ENCODE data around the gene CHRDL2. TPM values are rescaled to one million over a fixed set of nuclear protein-coding genes. Genes with fewer than 3 reads are reported as not detected.
"Not testable (repeated sequence)": the region's sequence is repeated elsewhere in the genome, so short reads cannot be mapped to it uniquely, and the experiment has no call there.

The CHRDL2 gene
- total and polyA plus RNA-seq, 2 experiments from 2014 or later: not detected

DNA sequence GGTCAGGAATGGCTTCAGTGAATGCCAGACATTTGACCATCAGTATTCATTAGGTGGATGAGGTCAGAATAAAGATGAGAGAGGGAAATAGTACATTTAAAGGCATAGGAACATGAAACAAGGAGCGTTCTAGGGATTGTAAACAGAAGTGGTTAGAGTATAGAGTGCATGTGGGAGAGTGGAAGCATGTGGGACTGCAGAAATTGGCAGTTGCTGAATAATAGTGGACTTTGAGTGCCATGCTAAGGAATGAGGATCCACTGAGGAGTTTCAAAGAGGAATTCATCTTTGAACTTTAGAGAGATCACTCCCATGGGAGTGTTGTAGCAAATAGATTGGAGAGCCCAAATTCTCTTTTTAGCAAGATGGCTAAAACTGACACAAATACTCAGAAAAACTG, 25.3 kb upstream of the CHRDL2 start:
- Histone ChIP-seq H3K4me1 (ENCODE audit: insufficient read depth) (peaks cover 30% of the 10 kb centered on the region), H4K20me1 (ENCODE audit: insufficient read depth) (no peaks in the 10 kb centered on the region), H3K4me2 (ENCODE audit: unreplicated experiment) (peak overlapping the region; percentile 64), H3K79me2 (ENCODE audit: insufficient read depth) (peaks cover 49% of the 10 kb centered on the region), H3K27me3 (replicated peaks; ENCODE audit: insufficient read depth) (no peaks in the 10 kb centered on the region), H3K9me3 (ENCODE audit: low read depth) (no peaks in the 10 kb centered on the region), H3K9me2 (ENCODE audit: insufficient read depth) (no peaks in the 10 kb centered on the region), H3K27ac (0 out of 2 replicates have a peak overlapping the region, but pooled peaks have one; percentile 66), H3F3A (ENCODE audit: insufficient read depth) (peaks cover 35% of the 10 kb centered on the region), H3K9ac (no peak overlapping the region), H2AFZ (no peak overlapping the region), H3K36me3 (ENCODE audit: low read depth) (no peaks in the 10 kb centered on the region), H3K4me3 (no peak overlapping the region)
- TF ChIP-seq EZH2 (IDR thresholded peaks at IDR 0.05; ENCODE audit: insufficient read depth, poor library complexity, severe bottlenecking) (no peak), EZH2phosphoT487 (IDR thresholded peaks at IDR 0.05; ENCODE audit: insufficient read depth, low read depth) (no peak)
- WGBS, 2 experiments (ENCODE audit: low coverage in 1 of 2, low lambda C conversion rate in 2 of 2, missing lambda C conversion rate in 2 of 2): 89 to 96% methylated on average over 1 of the region's 1 CpG
- no peak for DNase-seq
- in situ Hi-C loops (cut with MboI): no loop called here

DNA sequence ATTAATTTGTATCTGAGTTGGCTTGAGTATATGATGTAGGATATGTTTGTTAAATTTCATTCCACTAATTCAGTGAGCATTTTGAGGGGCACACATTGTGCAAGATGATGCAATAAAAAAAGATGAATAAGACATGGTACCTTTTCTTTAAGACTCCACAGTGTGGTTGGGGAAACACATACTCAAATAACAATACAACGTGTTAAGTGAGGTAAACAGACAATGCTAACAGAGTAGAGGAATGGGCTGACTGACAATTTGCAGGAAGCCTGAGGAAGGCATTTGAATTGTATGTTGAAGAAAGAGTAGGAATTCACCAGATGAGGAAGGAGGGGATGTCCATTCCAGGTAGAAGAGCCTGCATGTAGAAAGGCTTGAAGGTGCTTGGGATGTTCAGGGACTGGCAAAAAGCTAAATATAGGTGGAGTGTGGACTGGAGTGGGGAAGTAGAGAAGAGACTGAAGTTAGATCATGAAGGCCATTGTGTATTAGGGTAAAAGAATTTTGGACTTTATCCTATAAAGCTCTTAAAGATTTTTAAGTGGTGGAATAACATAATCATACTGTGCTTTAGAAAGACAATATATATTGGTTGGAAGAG, 24.3 kb upstream of the CHRDL2 start:
- H3K4me1 ChIP-seq (ENCODE audit: insufficient read depth): peaks cover 37% of the 10 kb centered on the region
- 3 to 7% methylated on average over 1 of the region's 1 CpG for WGBS, 2 experiments (ENCODE audit: low coverage in 1 of 2, low lambda C conversion rate in 2 of 2, missing lambda C conversion rate in 2 of 2)
- peak; percentile 16 for DNase-seq
- no peaks in the 10 kb centered on the region for H3K27me3 ChIP-seq (replicated peaks; ENCODE audit: insufficient read depth)
- peaks cover 39% of the 10 kb centered on the region for H3F3A ChIP-seq (ENCODE audit: insufficient read depth)
- H2AFZ ChIP-seq: no peak overlapping the region
- peak overlapping the region; percentile 66 for H3K27ac ChIP-seq
- TF ChIP-seq EZH2 (IDR thresholded peaks at IDR 0.05; ENCODE audit: insufficient read depth, poor library complexity, severe bottlenecking) (no peak), EZH2phosphoT487 (IDR thresholded peaks at IDR 0.05; ENCODE audit: insufficient read depth, low read depth) (no peak)
- in situ Hi-C loops (cut with MboI): no loop called here
- H3K9ac ChIP-seq: peak overlapping the region; percentile 33; the same call in 1 of the 2 replicates
- H3K79me2 ChIP-seq (ENCODE audit: insufficient read depth): peaks cover 60% of the 10 kb centered on the region
- H3K9me2 ChIP-seq (ENCODE audit: insufficient read depth): no peaks in the 10 kb centered on the region
- no peaks in the 10 kb centered on the region for H3K9me3 ChIP-seq (ENCODE audit: low read depth)
- no peaks in the 10 kb centered on the region for H3K36me3 ChIP-seq (ENCODE audit: low read depth)
- H3K4me3 ChIP-seq: peak overlapping the region; percentile 52
- H3K4me2 ChIP-seq (ENCODE audit: unreplicated experiment): peak overlapping the region; percentile 64
- H4K20me1 ChIP-seq (ENCODE audit: insufficient read depth): no peaks in the 10 kb centered on the region

DNA sequence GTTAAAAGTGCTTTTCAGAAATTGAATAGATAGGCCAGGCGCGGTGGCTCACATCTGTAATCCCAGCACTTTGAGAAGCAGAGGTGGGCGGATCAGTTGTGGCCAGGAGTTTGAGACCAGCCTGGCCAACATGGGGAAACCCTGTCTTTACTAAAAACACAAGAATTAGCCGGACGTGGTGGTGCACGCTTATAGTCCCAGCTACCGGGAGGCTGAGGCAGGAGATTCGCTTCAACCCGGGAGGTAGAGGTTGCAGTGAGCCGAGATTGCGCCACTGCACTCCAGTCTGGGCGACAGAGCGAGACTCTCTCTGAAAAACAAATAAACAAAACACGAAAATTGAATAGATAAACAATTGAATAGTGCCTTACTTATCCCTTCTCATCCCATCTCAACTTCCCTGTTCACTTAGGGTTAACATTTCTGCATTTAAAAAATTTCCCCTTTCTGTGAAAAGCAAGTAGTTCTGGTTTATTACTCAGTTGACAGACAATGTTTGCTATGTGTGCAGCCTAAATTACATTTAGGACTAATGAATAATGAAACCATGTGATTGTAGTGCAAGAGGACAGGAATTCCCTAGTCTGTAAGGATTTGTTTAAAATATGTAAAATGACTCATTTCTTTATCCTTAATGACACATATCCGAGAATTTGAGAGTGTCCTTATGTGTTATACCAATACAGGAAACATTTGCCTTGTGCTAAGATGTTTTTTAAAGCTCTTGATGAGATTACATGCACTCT, 23.5 kb upstream of the CHRDL2 start:
- H3K9me2 ChIP-seq (ENCODE audit: insufficient read depth): no peaks in the 10 kb centered on the region
- H4K20me1 ChIP-seq (ENCODE audit: insufficient read depth): no peaks in the 10 kb centered on the region
- in situ Hi-C loops (cut with MboI): no loop called here
- peak overlapping the region; percentile 66 for H3K27ac ChIP-seq
- peak overlapping the region; percentile 52 for H3K4me3 ChIP-seq
- peak overlapping the region; percentile 33; the same call in 1 of the 2 replicates for H3K9ac ChIP-seq
- TF ChIP-seq EZH2phosphoT487 (IDR thresholded peaks at IDR 0.05; ENCODE audit: insufficient read depth, low read depth) (no peak), EZH2 (IDR thresholded peaks at IDR 0.05; ENCODE audit: insufficient read depth, poor library complexity, severe bottlenecking) (no peak)
- no peaks in the 10 kb centered on the region for H3K9me3 ChIP-seq (ENCODE audit: low read depth)
- H3K79me2 ChIP-seq (ENCODE audit: insufficient read depth): peaks cover 65% of the 10 kb centered on the region
- H2AFZ ChIP-seq: no peak overlapping the region
- H3K27me3 ChIP-seq (replicated peaks; ENCODE audit: insufficient read depth): no peaks in the 10 kb centered on the region
- peak; percentile 91 for DNase-seq
- H3K4me2 ChIP-seq (ENCODE audit: unreplicated experiment): peak overlapping the region; percentile 64
- peaks cover 39% of the 10 kb centered on the region for H3F3A ChIP-seq (ENCODE audit: insufficient read depth)
- peaks cover 37% of the 10 kb centered on the region for H3K4me1 ChIP-seq (ENCODE audit: insufficient read depth)
- no peaks in the 10 kb centered on the region for H3K36me3 ChIP-seq (ENCODE audit: low read depth)
- WGBS, 2 experiments (ENCODE audit: low coverage in 1 of 2, low lambda C conversion rate in 2 of 2, missing lambda C conversion rate in 2 of 2): 70 to 73% methylated on average over 15 of the region's 15 CpGs

DNA sequence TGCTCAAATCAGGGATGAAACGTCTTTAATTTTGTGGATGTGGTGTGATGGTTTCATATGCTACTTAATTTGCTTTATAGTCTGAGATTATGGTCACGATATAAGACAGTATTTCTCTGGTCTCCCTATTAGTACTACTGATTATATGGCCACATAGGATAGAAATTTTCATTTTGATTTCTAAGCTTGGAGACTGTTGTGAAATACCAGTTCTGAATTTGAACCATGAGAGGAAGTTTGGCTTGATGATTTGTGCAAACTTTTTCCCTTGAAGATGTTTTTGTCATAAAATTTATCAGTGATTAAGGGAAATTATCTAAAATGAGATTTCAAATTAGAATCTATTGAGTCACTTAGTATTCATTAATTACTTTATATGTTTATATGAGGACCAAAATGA, 20.1 kb upstream of the CHRDL2 start:
- no peaks in the 10 kb centered on the region for H3K36me3 ChIP-seq (ENCODE audit: low read depth)
- no peaks in the 10 kb centered on the region for H3K27me3 ChIP-seq (replicated peaks; ENCODE audit: insufficient read depth)
- no peak overlapping the region for H3K27ac ChIP-seq
- no peaks in the 10 kb centered on the region for H4K20me1 ChIP-seq (ENCODE audit: insufficient read depth)
- no peaks in the 10 kb centered on the region for H3K9me2 ChIP-seq (ENCODE audit: insufficient read depth)
- no peaks in the 10 kb centered on the region for H3K9me3 ChIP-seq (ENCODE audit: low read depth)
- H3K4me1 ChIP-seq (ENCODE audit: insufficient read depth): peaks cover 34% of the 10 kb centered on the region
- no peak for TF ChIP-seq EZH2phosphoT487 (IDR thresholded peaks at IDR 0.05; ENCODE audit: insufficient read depth, low read depth)
- peaks cover 66% of the 10 kb centered on the region for H3K79me2 ChIP-seq (ENCODE audit: insufficient read depth)
- H3K4me2 ChIP-seq (ENCODE audit: unreplicated experiment): no peak overlapping the region
- H3K9ac ChIP-seq: no peak overlapping the region
- no peak for DNase-seq
- no peak overlapping the region for H3K4me3 ChIP-seq
- no peak overlapping the region for H2AFZ ChIP-seq
- 77 to 86% methylated on average over 2 of the region's 2 CpGs for WGBS, 2 experiments (ENCODE audit: low coverage in 1 of 2, low lambda C conversion rate in 2 of 2, missing lambda C conversion rate in 2 of 2)
- H3F3A ChIP-seq (ENCODE audit: insufficient read depth): peaks cover 35% of the 10 kb centered on the region
- in situ Hi-C loops (cut with MboI): no loop called here

DNA sequence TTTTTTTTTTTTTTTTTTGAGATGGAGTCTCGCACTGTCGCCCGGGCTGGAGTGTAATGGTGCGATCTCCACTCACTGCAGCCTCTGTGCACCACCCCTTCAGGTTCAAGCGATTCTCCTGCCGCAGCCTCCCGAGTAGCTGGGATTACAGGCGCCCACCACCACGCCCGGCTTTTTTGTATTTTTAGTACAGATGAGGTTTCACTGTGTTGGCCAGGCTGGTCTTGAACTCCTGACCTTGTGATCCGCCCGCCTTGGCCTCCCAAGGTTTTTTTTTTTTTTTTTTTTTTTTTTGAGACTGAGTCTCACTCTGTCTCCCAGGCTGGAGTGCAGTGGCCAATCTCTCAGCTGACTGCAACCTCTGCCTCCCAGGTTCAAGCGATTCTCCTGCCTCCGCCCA, 19.4 kb upstream of the CHRDL2 start:
- H3K9me3 ChIP-seq (ENCODE audit: low read depth); H2AFZ ChIP-seq; H3K9ac ChIP-seq; DNase-seq; H3K27ac ChIP-seq; H3K36me3 ChIP-seq (ENCODE audit: low read depth); H3K9me2 ChIP-seq (ENCODE audit: insufficient read depth); H3K27me3 ChIP-seq (replicated peaks; ENCODE audit: insufficient read depth); H3K4me2 ChIP-seq (ENCODE audit: unreplicated experiment); H4K20me1 ChIP-seq (ENCODE audit: insufficient read depth); in situ Hi-C loops (cut with MboI): not testable (repeated sequence)
- peaks cover 27% of the 10 kb centered on the region for H3K4me1 ChIP-seq (ENCODE audit: insufficient read depth)
- peak overlapping the region; percentile 96; the same call in 1 of the 2 replicates for H3K4me3 ChIP-seq
- peaks cover 58% of the 10 kb centered on the region for H3K79me2 ChIP-seq (ENCODE audit: insufficient read depth)
- H3F3A ChIP-seq (ENCODE audit: insufficient read depth): peaks cover 28% of the 10 kb centered on the region
- WGBS, 2 experiments (ENCODE audit: low coverage in 1 of 2, low lambda C conversion rate in 2 of 2, missing lambda C conversion rate in 2 of 2): 97 to 98% methylated on average over 13 to 14 of the region's 14 CpGs

Measured in GM23248 (cell line).